Adrenal gland (tissue), 5 donors: ENCODE measurements around the gene FCN3.

ENCODE experiments used
- CTCF ChIP-seq, 6 experiments: fragments of 450-650 bp in 4 of 6; fragments of 200-600 bp in 2 of 6; sonication (generic) in 1 of 6; IDR thresholded peaks; 1 replicate in 5 of 6; 2 replicates in 1 of 6; pipeline versions ENCODE4 v1.5.1 to v1.8.0; 2016 to 2021; ENCODE audit warnings: antibody characterized with exemption in 6 of 6, mild to moderate bottlenecking in 2 of 6, moderate library complexity in 1 of 6
- POLR2A ChIP-seq, 2 donors: fragments of 450-650 bp; IDR thresholded peaks; one replicate each; pipeline ENCODE4 v1.6.1; 2017; ENCODE audit warnings: antibody characterized with exemption in 2 of 2, mild to moderate bottlenecking in 2 of 2, moderate library complexity in 1 of 2
- donor health status: DM: no; HTN: no; CAD: no.

GRCh38 chr1:27400082-27400962 lies 25.7 kb upstream of the FCN3 start:
- no peak for TF ChIP-seq POLR2A (IDR thresholded peaks at IDR 0.05)
- TF ChIP-seq CTCF (IDR thresholded peaks at IDR 0.05): no peak
